Retinal pigment epithelial cell (primary cell): Measurements from ENCODE around the gene POPDC3.

Source experiments
- DNase-seq: peaks from one replicate; pipeline ENCODE4 v3.0.0-alpha.2; 2010; ENCODE audit warnings: low read depth
- H3K4me3 ChIP-seq: 2 replicates; pipeline ENCODE4 v1.5.1; 2011; ENCODE audit warnings: mild to moderate bottlenecking, low read length, control low read depth, moderate library complexity
- CTCF ChIP-seq: conservative IDR thresholded peaks from 2 replicates; pipeline ENCODE4 v1.5.1; 2011; ENCODE audit warnings: low read depth, low read length, control low read depth, inconsistent platforms

POPDC3 gene

GRCh38 chr6:105207524-105208269 is 27.9 kb upstream of the POPDC3 start:
- no peak for TF ChIP-seq CTCF
- DNase-seq, result no peak
- H3K4me3 ChIP-seq, result no peak overlapping the region

DNA sequence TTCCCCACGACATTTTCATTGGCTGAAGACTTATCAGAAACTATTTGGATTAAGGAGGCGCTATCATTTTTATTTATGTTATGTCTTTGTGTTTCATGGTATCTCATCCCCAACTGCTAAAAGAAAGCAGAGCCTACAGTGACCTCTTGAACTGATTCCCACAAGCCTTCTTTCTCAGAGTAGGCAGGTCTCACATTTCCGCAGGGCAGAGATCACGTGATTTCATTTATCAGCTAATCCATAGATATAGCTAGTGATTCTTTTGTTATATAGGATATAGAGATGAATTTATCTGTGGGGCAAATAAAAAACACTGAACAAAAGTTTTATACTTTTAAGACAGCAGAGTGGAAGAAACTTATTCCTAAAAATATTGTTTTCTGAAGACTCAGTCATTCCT is 25.0 kb upstream of the POPDC3 start:
- TF ChIP-seq CTCF, result no peak
- no peak for DNase-seq
- H3K4me3 ChIP-seq, result no peak overlapping the region

GRCh38 chr6:105204331-105204730 is 24.5 kb upstream of the POPDC3 start:
- no peak for TF ChIP-seq CTCF
- no peak overlapping the region for H3K4me3 ChIP-seq
- no peak for DNase-seq

GRCh38 chr6:105202486-105202885 is 22.7 kb upstream of the POPDC3 start:
- no peak for TF ChIP-seq CTCF
- DNase-seq, result no peak
- H3K4me3 ChIP-seq, result no peak overlapping the region

DNA sequence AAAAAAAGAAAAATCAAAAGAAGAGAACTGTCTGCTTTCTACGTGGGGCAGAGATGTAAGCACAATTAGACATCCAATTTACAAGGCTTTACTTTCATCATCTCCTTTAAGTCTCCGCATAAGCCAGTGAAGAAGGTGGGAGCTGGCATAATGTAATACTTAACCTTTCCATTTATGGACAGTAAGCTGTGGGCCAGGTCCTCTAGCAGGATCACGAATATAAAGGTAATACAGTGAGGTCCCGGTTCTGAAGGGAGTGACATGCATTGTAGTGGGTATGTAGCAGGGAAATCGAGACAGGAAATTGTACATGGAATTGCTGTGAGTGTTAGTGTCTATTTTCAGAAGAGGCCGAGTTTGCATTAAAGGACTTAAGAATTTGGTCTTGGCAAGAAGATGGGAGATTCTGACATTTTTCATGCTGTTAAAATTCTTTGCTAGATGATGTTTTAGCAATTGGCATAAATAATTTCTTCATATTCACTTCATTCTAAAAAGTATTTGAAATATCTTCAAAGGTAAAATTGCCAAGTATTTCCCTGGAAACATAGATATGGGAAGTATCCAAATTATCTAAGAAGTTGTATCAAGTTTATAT is 20.4 kb upstream of the POPDC3 start:
- TF ChIP-seq CTCF, result no peak

GRCh38 chr6:105199711-105200110 is 19.9 kb upstream of the POPDC3 start:
- no peak overlapping the region for H3K4me3 ChIP-seq
- DNase-seq, result no peak
- TF ChIP-seq CTCF, result no peak

More for the DNA sequence above, 20.4 kb upstream of the POPDC3 start:
- no peak for DNase-seq
- no peak overlapping the region for H3K4me3 ChIP-seq

- H3K4me3 ChIP-seq, result no peak overlapping the region
- no peak for DNase-seq
- TF ChIP-seq CTCF, result no peak
Measured at GRCh38 chr6:105196076-105196475, 16.3 kb upstream of the POPDC3 start.
